Measurements from ENCODE around the gene ARF4.

The ARF4 gene

DNA sequence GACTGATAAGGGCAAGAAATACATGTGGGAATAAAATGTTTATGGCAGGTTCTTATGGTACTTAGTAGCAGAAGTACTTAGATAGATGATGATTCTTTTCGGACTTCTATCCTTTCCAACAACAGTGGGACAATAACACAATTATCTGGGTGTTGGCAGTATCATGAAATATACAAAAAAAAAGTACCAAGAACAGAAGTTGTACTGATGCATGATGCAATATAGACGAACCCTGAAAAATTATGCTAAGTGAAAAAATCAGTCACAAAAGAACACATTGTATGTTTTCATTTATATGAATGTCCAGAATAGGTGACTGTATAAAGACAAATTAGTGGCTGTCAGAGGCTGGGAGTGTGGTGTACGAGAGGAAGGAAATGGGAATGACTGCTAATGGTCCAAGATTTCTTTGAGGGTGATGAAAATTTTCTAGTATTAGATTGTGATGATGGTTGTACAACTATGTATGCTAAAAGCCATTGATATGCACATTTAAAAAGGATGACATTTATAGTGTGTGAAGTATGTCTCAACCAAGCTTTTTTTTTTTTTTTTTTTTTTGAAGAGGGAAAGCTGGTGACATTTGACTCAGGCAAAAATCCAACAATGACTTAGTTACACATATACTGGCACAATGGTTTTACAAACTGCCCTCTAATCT, 21.0 kb downstream of the ARF4 start:
- no peak for TF ChIP-seq EZH2phosphoT487 (IDR thresholded peaks at IDR 0.05; ENCODE audit: borderline replicate concordance, low read length)
- TF ChIP-seq, protein P1, sequence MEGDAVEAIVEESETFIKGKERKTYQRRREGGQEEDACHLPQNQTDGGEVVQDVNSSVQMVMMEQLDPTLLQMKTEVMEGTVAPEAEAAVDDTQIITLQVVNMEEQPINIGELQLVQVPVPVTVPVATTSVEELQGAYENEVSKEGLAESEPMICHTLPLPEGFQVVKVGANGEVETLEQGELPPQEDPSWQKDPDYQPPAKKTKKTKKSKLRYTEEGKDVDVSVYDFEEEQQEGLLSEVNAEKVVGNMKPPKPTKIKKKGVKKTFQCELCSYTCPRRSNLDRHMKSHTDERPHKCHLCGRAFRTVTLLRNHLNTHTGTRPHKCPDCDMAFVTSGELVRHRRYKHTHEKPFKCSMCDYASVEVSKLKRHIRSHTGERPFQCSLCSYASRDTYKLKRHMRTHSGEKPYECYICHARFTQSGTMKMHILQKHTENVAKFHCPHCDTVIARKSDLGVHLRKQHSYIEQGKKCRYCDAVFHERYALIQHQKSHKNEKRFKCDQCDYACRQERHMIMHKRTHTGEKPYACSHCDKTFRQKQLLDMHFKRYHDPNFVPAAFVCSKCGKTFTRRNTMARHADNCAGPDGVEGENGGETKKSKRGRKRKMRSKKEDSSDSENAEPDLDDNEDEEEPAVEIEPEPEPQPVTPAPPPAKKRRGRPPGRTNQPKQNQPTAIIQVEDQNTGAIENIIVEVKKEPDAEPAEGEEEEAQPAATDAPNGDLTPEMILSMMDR (IDR thresholded peaks at IDR 0.05; ENCODE audit: low read depth, low read length, poor library complexity, severe bottlenecking) = no peak
- Histone ChIP-seq H3F3A (ENCODE audit: control insufficient read depth, insufficient read depth) (no peaks in the 10 kb centered on the region), H4K20me1 (ENCODE audit: control insufficient read depth, insufficient read depth, low read depth, low read length) (no peaks in the 10 kb centered on the region), H3K27me3 (ENCODE audit: control insufficient read depth, low read length) (no peaks in the 10 kb centered on the region), H3K27ac (ENCODE audit: low read depth, low read length) (no peak overlapping the region), H3K9me3 (ENCODE audit: control insufficient read depth, insufficient read depth, low read length) (no peaks in the 10 kb centered on the region), H3K36me3 (ENCODE audit: control insufficient read depth, low read length) (peaks cover 78% of the 10 kb centered on the region), H3K79me2 (ENCODE audit: control insufficient read depth, low read length) (peaks cover 55% of the 10 kb centered on the region), H3K4me2 (ENCODE audit: low read length) (no peak overlapping the region), H3K9me2 (replicated peaks; ENCODE audit: control insufficient read depth, low read length) (no peaks in the 10 kb centered on the region), H3K4me1 (ENCODE audit: control insufficient read depth, low read length) (no peaks in the 10 kb centered on the region), H3K4me3 (ENCODE audit: low read length) (no peak overlapping the region)

- Histone ChIP-seq H3K9me2 (replicated peaks; ENCODE audit: control insufficient read depth, low read length) (no peaks in the 10 kb centered on the region), H3F3A (ENCODE audit: control insufficient read depth, insufficient read depth) (peaks cover 6% of the 10 kb centered on the region), H3K4me1 (ENCODE audit: control insufficient read depth, low read length) (no peaks in the 10 kb centered on the region), H3K27ac (ENCODE audit: low read depth, low read length) (no peak overlapping the region), H3K4me3 (ENCODE audit: low read length) (no peak overlapping the region), H3K79me2 (ENCODE audit: control insufficient read depth, low read length) (peaks cover 32% of the 10 kb centered on the region), H4K20me1 (ENCODE audit: control insufficient read depth, insufficient read depth, low read depth, low read length) (no peaks in the 10 kb centered on the region), H3K4me2 (ENCODE audit: low read length) (no peak overlapping the region), H3K36me3 (ENCODE audit: control insufficient read depth, low read length) (peaks cover 73% of the 10 kb centered on the region), H3K9me3 (ENCODE audit: control insufficient read depth, insufficient read depth, low read length) (no peaks in the 10 kb centered on the region), H3K27me3 (ENCODE audit: control insufficient read depth, low read length) (no peaks in the 10 kb centered on the region)
- TF ChIP-seq, protein P1 (IDR thresholded peaks at IDR 0.05; ENCODE audit: low read depth, low read length, poor library complexity, severe bottlenecking) = no peak
- no peak for TF ChIP-seq EZH2phosphoT487 (IDR thresholded peaks at IDR 0.05; ENCODE audit: borderline replicate concordance, low read length)
Observed at GRCh38 chr3:57572096-57572495, 25.0 kb downstream of the ARF4 start.

DNA sequence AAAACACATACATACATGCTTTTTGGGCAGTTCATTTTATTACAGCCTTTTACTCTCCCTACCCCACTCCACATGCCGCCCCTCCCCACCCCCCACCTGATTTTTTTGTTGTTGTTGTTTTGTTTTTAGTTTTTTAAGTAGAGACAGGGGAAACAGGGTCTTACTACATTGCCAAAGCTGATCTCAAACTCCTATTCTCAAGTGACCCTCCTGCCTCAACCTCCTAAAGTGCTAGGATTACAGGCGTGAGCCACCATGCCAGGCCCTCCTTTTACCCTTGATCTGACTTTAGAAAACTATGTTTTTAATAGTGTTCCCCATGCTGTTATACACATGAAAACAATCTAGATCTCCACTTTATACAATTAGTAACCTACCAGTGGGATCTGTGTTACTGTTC, 26.3 kb downstream of the ARF4 start:
- H3K79me2 ChIP-seq (ENCODE audit: control insufficient read depth, low read length) = peaks cover 28% of the 10 kb centered on the region
- H4K20me1 ChIP-seq (ENCODE audit: control insufficient read depth, insufficient read depth, low read depth, low read length) = no peaks in the 10 kb centered on the region
- H3K9me2 ChIP-seq (replicated peaks; ENCODE audit: control insufficient read depth, low read length) = no peaks in the 10 kb centered on the region
- H3K4me1 ChIP-seq (ENCODE audit: control insufficient read depth, low read length) = no peaks in the 10 kb centered on the region
- peaks cover 68% of the 10 kb centered on the region for H3K36me3 ChIP-seq (ENCODE audit: control insufficient read depth, low read length)
- no peak overlapping the region for H3K4me2 ChIP-seq (ENCODE audit: low read length)
- TF ChIP-seq, protein P1 (IDR thresholded peaks at IDR 0.05; ENCODE audit: low read depth, low read length, poor library complexity, severe bottlenecking) = no peak
- no peak for TF ChIP-seq EZH2phosphoT487 (IDR thresholded peaks at IDR 0.05; ENCODE audit: borderline replicate concordance, low read length)
- H3K4me3 ChIP-seq (ENCODE audit: low read length) = no peak overlapping the region
- no peak overlapping the region for H3K27ac ChIP-seq (ENCODE audit: low read depth, low read length)
- no peaks in the 10 kb centered on the region for H3K9me3 ChIP-seq (ENCODE audit: control insufficient read depth, insufficient read depth, low read length)
- H3K27me3 ChIP-seq (ENCODE audit: control insufficient read depth, low read length) = no peaks in the 10 kb centered on the region
- H3F3A ChIP-seq (ENCODE audit: control insufficient read depth, insufficient read depth) = peaks cover 6% of the 10 kb centered on the region
